SKM-1 (cell line): Measurements from ENCODE around the gene MSANTD1.
A peak's percentile ranks its signal among the peaks of the same experiment; 100 is the strongest.

Source experiments
- DNase-seq: peaks from one replicate; lab custom pipeline; 2025; ENCODE audit not compliant: unreplicated experiment; lab: John Stamatoyannopoulos, UW

MSANTD1 gene

DNA sequence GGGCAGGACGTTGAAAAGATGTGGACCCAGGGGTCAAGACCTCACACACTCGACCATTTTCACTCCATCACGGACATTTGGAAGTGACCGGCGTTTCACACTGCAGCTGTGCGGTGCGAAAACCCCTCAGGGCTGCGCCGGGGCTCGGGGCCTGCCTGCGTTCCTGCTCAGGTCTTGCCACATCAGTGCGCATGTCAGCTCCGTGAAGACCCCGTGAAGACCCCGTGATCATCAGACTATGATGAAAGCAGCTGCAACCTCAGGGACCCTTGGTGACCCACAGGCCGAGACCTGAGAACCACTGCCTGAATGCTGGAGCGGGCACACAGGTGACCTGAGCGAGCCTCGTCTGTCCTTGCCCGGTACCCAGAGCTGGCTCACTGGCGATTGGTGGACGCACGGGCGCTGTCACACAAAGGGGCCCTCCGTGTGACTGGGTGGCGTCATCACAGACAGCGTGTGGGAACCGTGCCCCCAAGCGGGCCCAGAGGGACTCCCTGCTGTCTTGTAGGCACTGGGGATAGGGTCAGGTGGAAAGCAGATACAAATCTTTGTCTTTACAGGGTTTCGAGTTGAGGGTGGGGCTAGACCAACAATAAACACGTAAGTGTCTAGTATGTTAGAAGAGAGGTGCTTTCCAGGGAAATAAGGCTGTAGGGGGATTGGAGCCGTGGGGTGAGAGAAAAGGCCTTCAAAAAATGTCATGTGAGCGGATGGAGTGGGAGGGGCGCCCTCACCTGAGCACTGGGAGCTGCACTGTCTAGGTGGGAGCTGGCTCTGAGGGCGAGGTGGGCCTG, 12.7 kb downstream of the MSANTD1 start:
- DNase-seq = no peak

DNA sequence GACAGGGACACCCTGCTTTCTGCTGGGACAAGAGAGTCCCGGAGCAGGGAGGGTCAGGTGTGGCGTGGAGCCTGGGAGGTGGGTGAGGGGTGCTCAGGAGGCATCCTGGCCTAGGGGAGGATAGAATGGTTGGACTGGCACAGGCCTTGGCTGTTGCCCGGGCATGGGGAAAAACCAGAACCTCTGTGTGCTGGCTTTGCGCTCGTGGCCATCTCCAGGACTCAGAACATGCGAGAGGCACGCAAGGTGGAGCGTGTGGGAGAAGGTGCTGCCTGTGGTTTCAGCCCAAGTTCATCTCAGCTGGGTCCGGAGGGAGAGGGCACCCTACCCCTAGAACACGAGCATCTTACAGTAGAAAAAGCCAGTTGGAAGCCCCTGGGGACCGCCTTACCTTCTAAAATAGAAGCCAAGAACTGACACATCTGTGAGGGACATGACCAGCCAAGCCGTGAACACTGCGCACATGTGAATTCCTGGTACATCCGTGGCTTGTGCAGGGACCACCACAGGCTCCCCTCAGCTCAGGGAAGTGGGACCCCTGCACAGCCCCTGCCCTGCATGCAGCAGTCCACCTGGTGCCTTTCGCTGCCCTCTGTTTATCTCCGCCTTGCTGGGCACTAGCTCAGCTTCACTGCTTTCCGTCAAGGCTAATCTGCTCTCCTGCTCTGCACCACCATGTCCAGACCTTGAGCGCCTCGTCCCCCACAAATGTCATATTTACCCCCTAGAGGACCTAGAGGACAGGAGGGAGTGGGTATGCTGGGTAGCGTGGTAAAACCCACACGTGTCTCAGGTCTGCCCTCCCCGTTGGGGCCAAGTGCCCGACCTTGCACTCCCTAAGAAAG, 13.5 kb downstream of the MSANTD1 start:
- no peak for DNase-seq

DNA sequence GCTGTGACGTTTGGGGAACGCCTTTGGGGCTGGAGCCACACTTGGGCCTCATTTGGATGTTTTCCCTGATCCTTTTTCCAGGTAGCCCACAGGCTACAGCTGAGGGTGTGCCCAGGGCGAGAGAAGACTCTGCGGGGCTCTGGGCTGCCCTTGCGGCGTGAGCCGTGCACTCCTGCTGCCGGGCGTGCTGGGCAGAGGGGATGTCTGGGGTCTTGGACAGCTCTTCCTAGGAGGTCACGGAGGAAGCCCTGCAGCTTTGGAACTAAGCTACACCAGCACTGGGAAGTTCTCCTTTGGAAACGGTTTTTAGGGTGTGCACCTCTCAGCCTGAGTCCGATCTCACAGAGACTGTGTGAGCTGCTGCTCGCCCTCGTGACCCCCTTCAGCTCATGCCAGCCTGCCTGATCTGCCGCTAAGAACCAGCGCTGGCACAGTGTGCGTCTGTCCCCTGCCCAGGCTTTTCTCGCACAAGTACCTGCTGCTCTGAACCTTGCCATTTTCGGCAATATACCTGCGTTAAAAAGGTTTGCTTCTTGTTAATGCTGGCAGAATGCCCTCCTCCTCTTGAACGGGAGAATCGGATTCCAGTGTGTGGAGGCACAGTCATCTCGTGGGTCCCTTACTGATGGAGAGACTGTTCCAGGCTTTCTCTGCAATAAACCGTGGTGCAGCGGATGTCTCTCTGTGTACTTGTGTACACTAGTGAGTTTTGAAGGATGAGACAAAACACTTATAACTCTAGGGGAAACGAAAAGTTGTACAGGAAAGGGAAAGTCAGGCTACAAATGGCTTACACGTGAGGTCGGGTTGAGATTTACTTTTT, 14.3 kb downstream of the MSANTD1 start:
- DNase-seq = no peak

DNA sequence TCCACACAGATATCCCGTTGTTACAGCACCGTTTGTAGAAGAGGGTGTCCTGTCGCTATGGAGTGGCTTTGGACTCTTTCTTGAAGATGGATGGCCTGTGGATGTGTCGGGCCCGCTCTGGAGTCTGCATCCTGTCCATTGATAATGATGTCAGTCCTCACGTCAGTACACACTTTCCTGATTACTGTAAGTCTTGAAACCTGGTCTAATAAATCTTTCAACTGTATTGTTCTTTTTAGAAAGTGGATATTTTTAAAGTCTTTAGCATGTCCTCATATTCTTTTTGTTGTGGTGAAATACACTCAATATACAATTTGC, 14.9 kb downstream of the MSANTD1 start:
- no peak for DNase-seq

DNA sequence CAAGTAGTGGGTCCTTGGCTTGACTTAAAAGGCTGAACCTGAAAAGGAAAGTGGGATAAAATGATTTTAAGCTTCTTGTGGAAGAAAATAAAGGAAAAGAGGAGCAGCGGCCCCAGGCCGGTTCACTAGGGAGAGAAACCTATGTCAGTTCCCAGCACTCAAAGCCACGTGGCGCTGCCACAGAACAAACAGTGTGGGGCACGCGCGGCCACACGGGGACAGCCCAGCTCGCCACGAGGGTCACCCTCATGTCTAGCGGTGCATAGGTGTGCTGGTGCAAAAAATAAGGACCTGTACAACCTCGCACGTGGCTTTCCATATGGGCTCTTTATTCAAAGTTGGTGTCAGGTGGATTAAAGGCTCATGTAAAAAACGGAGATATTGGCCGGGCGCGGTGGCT, 17.1 kb downstream of the MSANTD1 start:
- DNase-seq = no peak

DNA sequence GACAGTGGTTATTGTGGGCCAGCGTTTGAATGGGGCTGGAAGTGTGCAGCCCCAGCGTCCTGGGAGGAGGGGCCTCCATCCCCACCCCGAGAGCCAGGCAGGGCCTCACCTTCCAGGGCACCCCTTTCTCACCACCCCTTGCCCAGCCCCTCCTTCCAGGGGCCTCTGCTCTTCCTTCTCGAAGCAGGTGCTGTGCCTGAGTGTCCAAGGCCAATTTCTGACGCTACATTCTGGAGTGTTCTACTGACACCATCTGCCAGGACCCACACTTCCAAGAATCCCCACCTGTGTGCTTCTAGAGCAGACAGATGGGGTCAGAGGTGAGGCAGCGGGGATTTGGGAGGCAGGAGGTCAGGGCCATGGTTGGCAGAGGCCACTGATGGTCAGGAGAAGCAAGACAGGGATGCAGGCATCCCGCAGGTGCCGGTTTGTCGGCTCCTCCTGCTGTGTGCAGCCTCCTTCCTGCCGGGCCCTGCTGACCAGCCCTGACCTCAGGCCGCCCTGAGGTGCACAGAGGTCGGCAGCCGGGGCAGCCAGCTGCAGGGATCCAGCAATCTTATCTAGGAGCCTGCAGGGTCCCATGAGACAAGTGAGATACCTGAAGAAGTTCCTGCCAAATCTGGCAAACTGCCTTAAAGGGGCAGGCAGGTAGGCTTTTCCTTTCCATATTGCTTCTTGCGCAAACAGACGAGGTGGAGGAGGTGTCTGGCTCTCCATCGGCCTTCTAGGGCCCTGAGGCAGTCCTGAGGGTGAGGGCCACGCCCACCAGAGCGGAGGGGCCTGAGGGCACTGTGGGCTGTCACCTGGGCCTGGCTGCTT, 18.8 kb downstream of the MSANTD1 start:
- no peak for DNase-seq

DNA sequence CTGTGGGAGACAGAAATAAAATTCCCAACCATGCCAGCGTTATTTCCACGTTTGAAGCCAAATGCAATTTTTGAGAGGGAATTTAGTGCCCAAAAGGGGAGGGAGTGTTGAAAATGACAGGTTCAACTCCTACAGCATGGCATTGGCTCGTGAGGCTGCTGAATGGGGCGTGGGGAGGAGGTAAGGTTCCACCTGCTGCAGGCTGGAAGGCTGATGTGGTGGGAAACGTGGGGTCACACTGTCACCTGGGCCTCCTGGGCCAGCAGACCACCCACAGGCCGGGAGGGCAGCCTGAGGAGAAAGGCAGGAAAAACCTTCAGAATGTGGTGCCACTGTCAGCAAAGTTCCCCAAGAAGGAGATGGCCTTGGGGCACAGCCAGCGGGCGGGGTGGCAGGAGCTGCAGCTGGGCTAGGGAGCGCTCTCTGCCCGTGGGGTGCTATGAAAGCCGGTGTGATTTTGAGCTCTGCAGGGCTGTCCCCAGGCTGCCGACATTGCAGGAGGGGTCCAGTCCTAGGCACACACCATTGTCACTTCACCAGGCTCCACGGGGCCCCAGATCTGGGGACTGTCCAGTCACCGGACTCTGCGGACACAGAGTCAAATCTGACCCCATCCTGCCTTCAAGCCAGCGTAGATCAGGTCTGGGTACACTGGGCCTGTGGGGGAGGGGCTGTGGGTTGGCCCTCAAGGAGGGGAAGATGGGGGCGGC, 19.6 kb downstream of the MSANTD1 start:
- DNase-seq = no peak

DNA sequence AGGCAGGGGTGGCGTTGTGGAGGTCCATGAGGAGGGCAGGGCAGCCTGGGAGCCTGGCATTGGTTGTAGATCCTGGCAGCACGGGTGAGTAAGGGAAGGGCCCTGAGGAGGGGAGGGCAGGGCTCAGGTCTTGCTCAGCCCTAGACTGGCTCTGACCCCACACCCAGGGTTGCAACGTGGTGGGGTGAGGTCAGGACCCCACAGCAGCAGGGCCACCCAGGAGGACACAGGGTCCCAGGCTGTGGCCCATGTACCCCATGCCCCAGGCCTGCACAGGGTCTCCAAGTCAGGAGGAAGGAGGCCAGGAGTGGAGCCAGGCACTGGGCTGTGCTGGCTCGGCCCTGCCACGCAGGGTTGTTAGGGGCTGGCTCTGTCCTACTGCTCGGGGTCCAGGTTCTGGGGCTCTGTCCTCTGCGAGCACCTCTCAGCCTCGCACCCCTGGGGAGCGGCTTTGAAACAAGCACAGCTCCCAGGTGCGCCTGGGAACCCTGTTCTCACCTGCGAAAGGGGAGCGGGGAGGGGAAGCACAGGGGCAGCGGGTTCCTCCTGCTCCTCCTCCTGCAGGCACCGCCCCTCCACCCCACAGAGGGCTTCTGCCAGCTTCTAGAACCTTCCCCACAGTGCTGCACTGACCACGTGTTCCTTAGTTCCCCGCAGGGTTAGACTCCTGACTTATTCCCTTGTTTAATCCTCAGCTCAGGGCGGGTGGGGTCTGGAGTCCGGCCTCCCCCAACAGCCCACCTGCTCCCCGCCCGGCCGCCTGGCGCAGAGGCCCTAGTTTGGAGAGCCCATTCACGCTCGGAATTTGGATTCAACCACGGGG, 20.4 kb downstream of the MSANTD1 start:
- no peak for DNase-seq

DNA sequence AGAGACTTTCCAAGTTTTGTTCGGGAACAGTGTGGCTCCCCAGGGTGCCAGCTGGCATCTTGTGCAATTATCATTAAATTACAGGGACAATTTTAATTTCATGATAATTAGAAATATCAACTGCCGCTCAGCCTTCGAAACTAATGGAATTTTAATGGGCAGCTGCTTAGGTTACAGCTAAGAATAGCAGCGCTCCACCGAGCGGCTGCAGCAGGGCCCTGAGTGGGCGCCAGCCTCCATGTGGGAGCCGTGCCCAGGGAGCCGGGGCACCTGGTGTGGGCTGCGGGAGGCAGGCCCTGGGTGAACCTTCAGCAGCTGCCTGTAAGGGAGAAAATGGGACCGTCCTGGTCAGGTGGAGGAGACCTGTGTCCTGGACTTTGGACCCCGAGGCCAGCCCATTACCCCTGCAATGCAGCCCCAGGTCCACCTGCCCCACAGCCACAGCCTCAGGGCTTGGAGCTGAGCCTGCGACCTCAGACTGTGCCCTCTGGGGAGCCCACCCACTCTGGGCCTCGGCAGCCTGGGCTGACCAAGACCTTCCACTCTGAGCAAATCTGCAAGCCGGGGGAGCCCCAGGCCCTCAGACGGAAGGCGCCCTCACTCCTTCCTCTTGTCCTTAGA, 21.1 kb downstream of the MSANTD1 start:
- DNase-seq = no peak

DNA sequence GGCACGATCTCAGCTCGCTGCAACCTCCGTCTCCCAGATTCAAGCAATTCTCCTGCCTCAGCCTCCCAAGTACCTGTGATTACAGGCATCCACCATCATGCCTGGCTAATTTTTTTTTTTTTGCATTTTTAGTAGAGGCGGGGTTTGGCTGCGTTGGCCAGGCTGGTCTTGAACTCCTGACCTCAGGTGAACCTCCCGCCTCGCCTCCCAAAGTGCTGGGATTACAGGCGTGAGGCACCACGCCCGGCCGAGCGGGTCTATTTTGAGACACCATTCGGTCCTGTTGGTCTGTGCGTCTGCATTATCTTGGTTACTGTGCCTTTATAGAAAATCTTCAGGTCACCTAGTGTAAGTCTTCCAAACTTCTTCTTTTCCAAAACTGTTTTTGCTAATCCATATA, 22.2 kb downstream of the MSANTD1 start:
- no peak for DNase-seq

DNA sequence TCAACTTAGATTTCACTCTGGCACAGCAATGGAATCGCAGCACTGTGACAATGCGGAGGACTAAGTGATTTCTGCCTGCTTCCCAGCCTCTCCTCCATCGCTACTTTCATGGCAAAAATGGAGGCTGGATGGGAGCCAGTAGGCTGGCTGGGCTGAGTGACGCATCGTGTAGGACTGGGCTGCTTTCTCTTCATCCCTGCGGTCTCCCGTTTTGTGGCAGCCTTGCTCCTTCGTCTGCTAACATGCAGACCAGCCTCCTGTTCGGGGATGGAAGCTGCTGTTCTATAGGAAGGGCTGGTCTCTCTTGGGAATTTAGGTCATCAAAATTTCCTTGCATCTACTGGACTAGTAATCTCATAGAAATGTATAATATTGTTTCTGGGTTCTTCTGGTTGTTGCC, 28.0 kb downstream of the MSANTD1 start:
- no peak for DNase-seq

DNA sequence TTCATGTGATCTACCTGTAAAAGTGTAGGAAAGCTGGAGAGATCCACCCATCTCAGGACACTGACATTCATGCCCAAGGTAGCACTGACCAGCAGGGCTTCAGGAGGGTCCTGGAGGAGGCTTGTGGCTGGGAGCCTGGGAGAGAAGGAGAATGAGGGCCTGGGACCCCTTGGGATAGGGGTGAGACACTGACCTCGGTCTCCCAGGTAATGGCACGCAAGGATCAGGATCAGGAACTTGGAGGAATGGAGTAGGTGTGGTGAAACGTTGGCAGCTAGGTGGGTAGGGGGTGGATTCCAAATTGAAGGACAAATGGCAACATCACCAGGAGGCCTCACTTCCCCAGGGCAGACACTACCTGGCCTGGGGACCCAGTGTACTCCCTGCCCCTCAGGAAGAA, 31.5 kb downstream of the MSANTD1 start:
- no peak for DNase-seq

DNA sequence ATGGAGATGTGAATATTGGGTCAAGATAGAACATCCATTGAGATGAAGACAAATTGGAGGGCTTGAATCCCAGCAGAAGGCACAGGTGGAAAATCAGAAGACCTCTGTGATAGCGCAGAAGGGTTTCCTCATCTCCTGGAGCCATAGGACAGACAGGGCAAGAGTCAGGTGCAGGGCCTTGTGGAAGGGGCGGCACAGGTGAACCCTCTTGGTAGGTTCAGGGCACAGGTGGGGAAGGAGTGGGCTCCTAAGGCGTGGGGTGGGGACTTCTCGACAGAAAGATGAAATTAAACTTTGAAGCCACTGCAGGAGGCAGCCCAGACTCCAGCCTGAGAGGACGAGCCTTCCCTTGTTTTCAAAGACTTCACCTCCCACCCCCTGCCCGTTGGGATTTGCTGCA, 34.5 kb downstream of the MSANTD1 start:
- DNase-seq = no peak

DNA sequence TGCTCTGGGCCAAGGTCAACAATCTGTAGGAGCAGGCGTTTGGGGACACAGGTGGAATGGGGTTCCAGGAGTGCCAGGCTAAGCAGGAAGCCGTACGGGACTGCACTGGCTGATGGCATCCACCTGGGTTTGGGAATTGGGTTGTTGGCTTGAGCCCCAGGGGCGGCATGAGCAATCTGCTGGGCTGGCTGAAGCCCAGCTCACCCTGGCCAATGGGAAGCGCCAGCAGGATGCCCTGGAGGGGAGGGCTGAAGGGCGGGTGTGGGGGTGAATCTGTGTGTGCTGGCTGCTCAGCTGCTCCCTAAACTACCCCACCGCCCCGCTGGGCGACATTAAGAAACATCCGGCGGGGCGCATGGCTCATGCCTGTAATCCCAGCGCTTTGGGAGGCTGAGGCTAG, 35.0 kb downstream of the MSANTD1 start:
- no peak for DNase-seq

DNA sequence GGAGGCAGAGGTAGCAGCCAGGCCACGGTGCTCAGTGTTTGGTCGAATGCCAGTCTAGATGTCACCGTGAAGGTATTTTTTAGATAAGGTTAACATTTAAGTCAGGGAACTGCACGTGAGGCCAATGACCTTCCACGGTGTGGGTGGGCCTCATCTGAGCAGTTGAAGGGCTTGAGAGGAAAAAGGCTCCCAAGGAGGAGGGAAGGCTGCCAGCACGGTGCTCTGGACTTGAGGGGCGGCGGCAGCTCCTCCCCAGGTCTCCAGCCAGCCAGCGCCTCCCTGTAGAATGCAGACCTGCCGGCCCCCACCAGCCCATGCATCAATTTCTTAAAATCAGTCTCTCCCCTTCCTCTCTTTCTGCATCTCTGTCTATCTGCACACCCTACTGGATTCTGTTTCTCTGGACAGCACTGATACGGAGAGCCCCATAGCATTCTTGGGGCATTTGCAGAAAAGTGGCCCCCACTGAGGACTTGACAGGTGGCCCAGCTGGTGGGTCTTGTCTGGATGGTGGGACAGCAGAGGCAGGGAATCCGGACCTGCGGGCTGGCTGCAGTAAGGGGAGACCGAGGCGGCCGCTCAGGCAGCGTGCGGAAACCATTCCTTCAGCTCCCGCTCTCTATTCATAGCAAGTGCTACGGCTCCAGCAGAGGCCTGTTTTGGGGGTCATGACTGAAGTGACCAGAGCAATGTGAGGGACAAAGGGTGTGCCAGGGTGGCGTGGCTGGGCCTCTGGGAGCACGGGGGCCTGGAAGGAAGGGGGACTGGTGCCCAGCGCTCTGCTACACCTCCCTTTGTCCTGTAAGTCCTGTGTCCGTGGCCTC, 36.0 kb downstream of the MSANTD1 start:
- no peak for DNase-seq

DNA sequence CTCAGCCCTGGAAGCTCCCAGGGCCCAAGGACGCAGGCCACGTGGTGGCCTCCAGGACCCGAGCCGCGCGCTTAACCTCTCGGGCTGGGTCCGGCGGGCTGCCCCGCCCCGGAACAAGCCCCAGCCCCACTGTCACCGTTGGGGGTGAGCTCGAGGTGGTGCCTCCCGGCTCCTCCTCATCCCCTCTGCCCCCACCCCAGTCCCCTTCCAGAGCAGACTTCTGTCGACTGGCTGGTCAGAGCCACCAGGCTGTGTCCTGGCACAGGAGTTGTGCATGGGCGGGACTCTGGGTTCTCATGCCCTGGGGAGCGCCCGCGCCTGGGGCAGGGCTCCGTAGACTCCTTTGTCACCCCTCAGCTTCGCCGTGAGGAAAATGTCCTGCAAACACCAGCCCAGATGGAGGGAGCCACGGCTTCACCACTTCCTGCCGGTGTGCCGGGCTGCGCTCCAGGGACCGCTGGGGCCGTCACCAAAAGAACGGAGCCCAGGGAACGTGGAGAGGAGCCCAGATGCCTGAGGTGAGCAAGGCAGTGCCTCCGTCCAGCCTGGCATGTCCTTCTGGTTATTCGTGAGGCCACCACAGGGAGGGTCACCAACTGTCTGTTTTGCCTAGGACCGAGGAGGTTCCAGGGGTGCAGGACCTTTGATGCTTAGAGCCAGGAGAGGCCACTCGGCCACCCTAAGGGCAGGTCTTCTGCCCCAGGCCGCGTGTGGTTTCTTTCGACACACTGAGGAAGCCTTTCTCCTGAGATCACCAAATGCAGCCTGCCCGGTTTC, 36.8 kb downstream of the MSANTD1 start:
- peak; percentile 98 for DNase-seq
